NCI-H82 treated with DMSO at 0.1 percent for 48 hours (cell line): Measurements from ENCODE around the gene LGR4.

Source experiments
- DNase-seq: peaks from one replicate; lab custom pipeline; 2025; ENCODE audit not compliant: unreplicated experiment; lab: John Stamatoyannopoulos, UW

The LGR4 gene

DNA sequence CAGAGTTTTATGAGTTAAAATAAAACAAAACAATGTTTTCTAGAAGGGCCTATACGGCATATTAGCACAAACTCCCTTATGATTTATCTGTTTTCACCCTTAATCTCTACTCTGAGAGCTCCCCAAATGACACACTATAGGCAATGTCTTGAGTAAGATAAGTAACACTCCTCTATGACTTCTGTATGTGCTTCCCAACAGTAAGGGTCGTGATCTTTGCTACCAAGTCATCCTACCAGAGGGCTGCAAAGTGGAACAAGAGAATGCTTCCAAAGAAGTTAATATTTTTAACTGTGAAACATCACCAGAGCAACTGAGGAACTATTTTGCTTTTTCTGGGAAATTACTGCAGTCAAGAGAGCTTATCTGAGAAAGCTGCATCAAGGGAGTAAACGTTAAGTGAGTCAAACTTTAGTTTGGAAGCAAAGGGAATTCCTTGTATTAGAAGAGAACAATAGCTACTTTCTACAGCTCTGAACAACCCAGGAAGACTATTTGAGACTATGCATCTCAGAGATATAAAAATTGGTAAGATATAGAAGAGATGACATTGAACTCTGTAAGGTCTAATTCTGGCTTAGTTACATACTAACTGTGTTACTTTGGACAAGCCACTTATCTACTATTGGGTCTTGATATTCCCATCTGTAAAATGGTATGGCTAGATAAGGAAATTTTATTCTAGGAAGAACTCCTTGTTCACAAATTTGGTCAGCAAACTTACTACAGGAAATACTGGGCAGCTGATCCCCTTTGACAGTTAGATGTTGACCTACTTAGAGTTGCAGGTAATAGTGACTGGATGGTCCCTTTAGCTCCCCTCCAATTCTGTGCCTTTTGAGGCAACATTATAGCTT lies 65.9 kb downstream of the LGR4 start:
- DNase-seq, result no peak

- no peak for DNase-seq
Observed at GRCh38 chr11:27405134-27405533, 67.5 kb downstream of the LGR4 start.

- DNase-seq, result no peak
Observed at GRCh38 chr11:27404427-27404826, 68.2 kb downstream of the LGR4 start.

GRCh38 chr11:27403195-27403594 lies 69.4 kb downstream of the LGR4 start:
- no peak for DNase-seq

DNA sequence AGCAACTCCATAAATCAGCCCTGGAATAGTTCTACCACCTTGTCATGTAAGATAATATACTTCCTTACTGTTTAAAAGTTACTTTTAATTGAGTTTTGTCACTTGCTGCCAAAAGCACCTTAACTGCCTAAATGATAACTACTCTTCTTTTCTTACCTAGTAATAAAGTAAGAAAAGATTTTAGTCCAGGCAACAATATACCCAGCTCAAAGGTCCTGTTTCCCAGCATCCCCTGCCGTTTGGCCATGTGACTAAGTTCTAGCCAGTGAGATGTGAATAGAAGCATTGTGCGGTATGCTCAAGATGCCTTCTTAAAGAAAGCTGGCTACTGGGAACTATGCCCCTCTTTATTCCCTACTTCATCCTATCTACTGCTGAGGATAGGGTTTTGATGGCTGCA lies 70.1 kb downstream of the LGR4 start:
- DNase-seq, result no peak

GRCh38 chr11:27401833-27402316 lies 70.7 kb downstream of the LGR4 start:
- DNase-seq, result no peak

GRCh38 chr11:27401280-27401832 lies 71.2 kb downstream of the LGR4 start:
- DNase-seq, result no peak

DNA sequence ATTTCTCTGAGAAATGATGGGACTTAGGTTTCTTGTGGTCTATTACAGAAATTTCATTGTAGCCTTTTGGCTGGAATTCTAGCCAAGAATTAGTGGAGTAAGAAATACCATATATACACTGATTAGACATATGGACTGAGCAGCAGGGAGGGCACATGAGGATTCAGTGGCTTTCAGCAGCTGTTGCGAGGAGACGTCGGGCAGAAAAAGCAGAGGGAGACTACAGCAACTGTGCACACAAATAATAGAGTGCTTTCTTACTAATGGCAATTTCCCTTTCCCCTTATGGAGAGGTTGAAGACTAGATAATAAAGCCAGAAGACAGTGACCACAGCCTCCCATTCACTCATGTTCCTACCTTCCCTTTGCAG lies 74.2 kb downstream of the LGR4 start:
- DNase-seq, result peak; percentile 49

DNA sequence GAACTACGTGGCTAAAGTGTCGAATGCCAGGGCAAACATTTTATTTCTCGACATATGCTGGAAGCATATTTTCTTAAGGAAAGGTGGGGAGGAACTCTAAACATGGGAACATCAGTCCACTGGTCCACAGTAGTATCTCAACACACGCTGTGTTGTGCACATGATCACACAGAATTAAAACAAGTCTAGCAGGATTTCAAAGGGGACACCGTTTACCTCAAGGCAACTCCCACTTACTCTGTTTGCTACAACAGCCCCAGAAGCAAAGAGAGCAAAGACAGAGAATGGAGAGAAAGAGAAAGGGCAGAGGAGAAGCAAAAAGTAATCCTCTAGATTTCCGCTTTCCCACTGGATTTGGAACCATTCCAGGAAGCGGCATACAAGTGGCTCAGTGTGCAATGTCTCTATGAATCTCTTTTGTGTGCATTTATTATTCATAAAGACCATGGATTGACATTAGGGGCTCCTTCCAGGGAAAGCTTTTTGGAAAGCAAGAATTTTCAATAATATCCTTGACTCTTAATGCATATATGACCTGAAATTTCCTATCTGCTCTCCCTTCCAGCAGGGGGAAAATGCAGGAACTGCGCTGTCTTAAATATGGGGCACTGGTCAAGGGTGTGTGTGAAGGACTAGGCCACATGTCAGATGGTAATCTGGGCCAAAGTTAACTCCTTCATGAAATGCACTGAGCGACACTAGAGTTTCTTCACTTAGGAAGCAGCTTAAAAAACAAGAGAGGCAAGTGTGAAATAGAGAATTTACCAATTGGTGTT lies 74.8 kb downstream of the LGR4 start:
- no peak for DNase-seq

DNA sequence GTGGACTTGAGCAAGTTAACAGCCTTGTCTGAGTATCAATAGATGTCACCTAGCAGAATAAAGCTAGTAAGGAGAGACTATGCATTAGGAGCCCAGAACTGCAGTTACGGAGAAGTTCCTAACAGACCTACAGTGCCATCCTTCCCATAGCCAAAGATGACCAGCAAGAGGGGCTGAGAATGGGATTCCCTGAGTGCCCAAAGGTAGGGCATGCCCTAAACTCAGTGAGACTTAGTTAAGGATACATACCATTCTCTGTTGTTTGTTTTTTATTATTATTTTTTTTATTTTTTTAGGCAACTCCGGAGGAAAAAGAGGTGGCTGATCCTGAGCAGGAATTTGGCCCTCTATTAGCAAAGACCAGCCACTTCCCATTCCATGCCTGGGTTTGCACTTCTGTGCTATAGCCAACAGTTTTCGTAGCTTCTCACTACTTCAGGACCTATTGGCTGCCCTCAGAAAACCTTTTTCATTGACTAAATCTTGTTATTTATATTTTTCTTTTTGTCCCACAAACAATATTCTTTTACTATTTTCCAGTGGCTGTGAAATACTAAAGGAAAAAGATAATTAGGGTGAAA lies 76.2 kb downstream of the LGR4 start:
- DNase-seq, result no peak

GRCh38 chr11:27395556-27396258 lies 76.9 kb downstream of the LGR4 start:
- DNase-seq, result no peak

- DNase-seq, result no peak
Observed at GRCh38 chr11:27394781-27395228, 77.8 kb downstream of the LGR4 start.

DNA sequence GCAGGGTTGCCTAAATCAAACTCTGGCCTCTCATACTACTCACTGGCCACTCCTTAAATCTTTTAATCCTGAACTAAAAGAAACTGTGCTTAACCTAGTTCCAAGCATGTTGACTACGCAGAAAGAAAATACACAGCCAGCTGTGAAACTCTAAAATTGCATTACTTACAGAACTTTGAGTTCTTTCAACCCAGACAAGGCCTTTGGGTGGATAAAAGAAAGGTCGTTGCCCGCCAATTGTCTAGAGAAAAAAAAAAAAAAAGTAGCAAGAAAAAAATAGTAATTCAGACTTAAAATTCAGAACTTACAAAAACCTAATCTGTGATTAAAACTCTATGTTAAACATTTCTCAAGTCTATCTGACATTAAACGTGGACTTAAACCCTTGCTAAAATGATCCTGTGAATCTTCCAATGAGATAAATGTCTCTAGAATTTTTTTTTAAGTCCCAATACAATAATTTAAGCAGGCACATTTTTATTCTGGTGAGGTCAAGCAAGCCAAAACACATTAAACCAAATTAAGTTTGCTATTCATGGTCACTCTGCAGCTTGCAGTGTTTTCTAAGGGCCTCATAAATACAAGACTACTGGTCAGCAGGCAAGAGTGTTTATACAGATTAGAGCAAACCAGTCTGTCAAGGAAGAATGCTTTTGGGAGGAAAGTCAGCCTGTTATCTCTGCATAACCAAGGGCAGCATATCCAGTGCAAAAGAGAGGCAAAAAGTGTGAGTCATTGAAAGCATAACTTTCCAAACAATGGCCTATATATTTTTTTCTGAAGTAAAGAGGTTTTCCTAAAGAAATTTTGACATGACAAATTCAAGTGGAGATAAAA lies 80.1 kb downstream of the LGR4 start:
- no peak for DNase-seq

GRCh38 chr11:27391331-27392015 lies 81.1 kb downstream of the LGR4 start:
- no peak for DNase-seq

GRCh38 chr11:27390318-27391295 lies 82.0 kb downstream of the LGR4 start:
- no peak for DNase-seq

GRCh38 chr11:27388869-27389268 lies 83.7 kb downstream of the LGR4 start:
- no peak for DNase-seq

DNA sequence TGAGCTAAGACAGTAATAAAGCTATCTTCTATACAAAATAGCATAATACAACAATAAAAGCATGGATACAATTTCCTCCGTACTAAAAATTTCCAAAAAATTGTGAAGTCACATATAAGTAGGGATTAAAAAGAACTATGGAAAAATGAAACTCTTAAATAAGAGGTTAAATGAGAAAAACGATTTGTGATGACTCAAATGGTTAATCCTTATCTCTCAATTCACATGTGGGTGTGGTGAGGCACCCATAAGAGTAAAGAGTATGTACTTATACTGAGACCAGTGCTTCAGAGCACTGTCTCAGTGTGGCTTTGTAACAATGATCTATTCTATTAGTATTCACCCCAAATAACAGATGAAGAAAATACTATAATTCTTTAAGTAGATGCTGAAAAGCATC lies 84.6 kb downstream of the LGR4 start:
- DNase-seq, result no peak

- DNase-seq, result no peak
Observed at GRCh38 chr11:27387362-27387761, 85.2 kb downstream of the LGR4 start.
